Vagina (tissue), 2 donors: Measurements from ENCODE around the gene DOCK1. TPM values are rescaled to one million over a fixed set of nuclear protein-coding genes. Genes with fewer than 3 reads are reported as not detected.

Source experiments
- DNase-seq, 2 donors: peaks; one replicate each; pipeline ENCODE4 v3.0.0-alpha.2; 2017; ENCODE audit errors: extremely low spot score in 2 of 2
- H3K27ac ChIP-seq: fragments of 200-600 bp; sonication (generic); one replicate; pipeline ENCODE4 v1.5.1; 2019
- H3K27me3 ChIP-seq: fragments of 200-600 bp; sonication (generic); one replicate; pipeline ENCODE4 v1.5.1; 2019
- H3K36me3 ChIP-seq, 2 donors: fragments of 200-600 bp; sonication (generic); one replicate each; pipeline ENCODE4 v1.5.1; 2017 to 2019
- H3K4me1 ChIP-seq: fragments of 200-600 bp; sonication (generic); one replicate; pipeline ENCODE4 v1.5.1; 2019
- H3K4me3 ChIP-seq, 2 donors: fragments of 200-600 bp; sonication (generic); 1 replicate in 1 of 2; 2 replicates in 1 of 2; pipeline ENCODE4 v1.5.1; 2016 to 2019
- H3K9me3 ChIP-seq: fragments of 200-600 bp; sonication (generic); one replicate; pipeline ENCODE4 v1.5.1; 2019
- CTCF ChIP-seq, 3 experiments: fragments of 450-650 bp in 2 of 3; fragments of 200-600 bp in 1 of 3; sonication (generic) in 1 of 3; IDR thresholded peaks; one replicate each; pipeline ENCODE4 v1.5.1; 2017 to 2019; ENCODE audit warnings: antibody characterized with exemption in 3 of 3, mild to moderate bottlenecking in 2 of 3, moderate library complexity in 2 of 3
- POLR2A ChIP-seq, 2 donors: fragments of 450-650 bp; IDR thresholded peaks; one replicate each; pipeline ENCODE4 v1.6.1; 2017; ENCODE audit warnings: antibody characterized with exemption in 2 of 2, mild to moderate bottlenecking in 2 of 2, moderate library complexity in 2 of 2
- POLR2AphosphoS5 ChIP-seq, 2 donors: sonication (generic); formaldehyde crosslinking; IDR thresholded peaks; one replicate each; pipeline ENCODE4 v1.9.0; 2017; ENCODE audit warnings: antibody characterized with exemption in 2 of 2, mild to moderate bottlenecking in 2 of 2, low read depth in 1 of 2; ENCODE audit not compliant: insufficient read depth in 1 of 2
- intact Hi-C: fragments of 100-400 bp; cut with DNase I; formaldehyde crosslinking; loops from one replicate; pipeline ENCODE4 v1.15.1; 2023
- total RNA-seq: library from RNA; depleted of rRNA; stranded (reverse); fragments of >200 nt; gene quantifications from one replicate; pipeline ENCODE4 v1.2.3, GENCODE V29; 2016

DOCK1 gene
- total RNA-seq, 1 donor from 2014 or later = 64.6 TPM

- H3K9me3 ChIP-seq = no peaks in the 10 kb centered on the region
- no peak overlapping the region for H3K4me3 ChIP-seq
- no peak for DNase-seq
- H3K27me3 ChIP-seq = no peaks in the 10 kb centered on the region
- intact Hi-C loops = no loop called here
- TF ChIP-seq CTCF (IDR thresholded peaks at IDR 0.05) = no peak
- TF ChIP-seq POLR2AphosphoS5 (IDR thresholded peaks at IDR 0.05; ENCODE audit: insufficient read depth in 1 of 2, low read depth in 1 of 2) = no peak
- no peak for TF ChIP-seq POLR2A (IDR thresholded peaks at IDR 0.05)
- no peaks in the 10 kb centered on the region for H3K36me3 ChIP-seq
- no peak overlapping the region for H3K27ac ChIP-seq
- peaks cover 18% of the 10 kb centered on the region for H3K4me1 ChIP-seq
Measured at GRCh38 chr10:127197154-127197432, 291.9 kb downstream of the DOCK1 start.

- Histone ChIP-seq H3K4me3 (no peak overlapping the region), H3K9me3 (no peaks in the 10 kb centered on the region), H3K4me1 (peaks cover 18% of the 10 kb centered on the region), H3K27me3 (no peaks in the 10 kb centered on the region), H3K27ac (no peak overlapping the region), H3K36me3 (no peaks in the 10 kb centered on the region)
- TF ChIP-seq CTCF (IDR thresholded peaks at IDR 0.05) = no peak
- no peak for TF ChIP-seq POLR2AphosphoS5 (IDR thresholded peaks at IDR 0.05; ENCODE audit: insufficient read depth in 1 of 2, low read depth in 1 of 2)
- TF ChIP-seq POLR2A (IDR thresholded peaks at IDR 0.05) = no peak
- intact Hi-C loops = no loop called here
- no peak for DNase-seq
Measured at GRCh38 chr10:127198307-127198706, 293.1 kb downstream of the DOCK1 start.

GRCh38 chr10:127198721-127199120 lies 293.5 kb downstream of the DOCK1 start:
- Histone ChIP-seq H3K4me1 (peaks cover 18% of the 10 kb centered on the region), H3K9me3 (no peaks in the 10 kb centered on the region), H3K36me3 (no peaks in the 10 kb centered on the region), H3K4me3 (no peak overlapping the region), H3K27ac (no peak overlapping the region), H3K27me3 (no peaks in the 10 kb centered on the region)
- intact Hi-C loops = no loop called here
- TF ChIP-seq POLR2AphosphoS5 (IDR thresholded peaks at IDR 0.05; ENCODE audit: insufficient read depth in 1 of 2, low read depth in 1 of 2) (no peak), POLR2A (IDR thresholded peaks at IDR 0.05) (no peak), CTCF (IDR thresholded peaks at IDR 0.05) (no peak)
- DNase-seq = no peak

- intact Hi-C loops = no loop called here
- TF ChIP-seq POLR2A (IDR thresholded peaks at IDR 0.05) (no peak), POLR2AphosphoS5 (IDR thresholded peaks at IDR 0.05; ENCODE audit: insufficient read depth in 1 of 2, low read depth in 1 of 2) (no peak), CTCF (IDR thresholded peaks at IDR 0.05) (no peak)
- H3K27me3 ChIP-seq = no peaks in the 10 kb centered on the region
- H3K27ac ChIP-seq = no peak overlapping the region
- no peak overlapping the region for H3K4me3 ChIP-seq
- H3K36me3 ChIP-seq = no peaks in the 10 kb centered on the region
- DNase-seq = no peak
- no peaks in the 10 kb centered on the region for H3K9me3 ChIP-seq
- peaks cover 2% of the 10 kb centered on the region for H3K4me1 ChIP-seq
Measured at GRCh38 chr10:127200646-127201045, 295.4 kb downstream of the DOCK1 start.

- no peak for DNase-seq
- no peak overlapping the region for H3K4me3 ChIP-seq
- no peaks in the 10 kb centered on the region for H3K36me3 ChIP-seq
- H3K27me3 ChIP-seq = no peaks in the 10 kb centered on the region
- no peak for TF ChIP-seq CTCF (IDR thresholded peaks at IDR 0.05)
- TF ChIP-seq POLR2AphosphoS5 (IDR thresholded peaks at IDR 0.05; ENCODE audit: insufficient read depth in 1 of 2, low read depth in 1 of 2) = no peak
- TF ChIP-seq POLR2A (IDR thresholded peaks at IDR 0.05) = no peak
- no peaks in the 10 kb centered on the region for H3K4me1 ChIP-seq
- H3K9me3 ChIP-seq = no peaks in the 10 kb centered on the region
- no peak overlapping the region for H3K27ac ChIP-seq
- intact Hi-C loops = no loop called here
Measured at GRCh38 chr10:127203067-127203466, 297.8 kb downstream of the DOCK1 start.
